HL-60 (cell line): ENCODE results near the gene TUBGCP6.

Experiments used
- POLR2AphosphoS5 ChIP-seq: IDR thresholded peaks from 2 replicates; pipeline ENCODE4 v1.6.1; 2012; ENCODE audit warnings: low read depth
- REST ChIP-seq: IDR thresholded peaks from 2 replicates; pipeline ENCODE4 v1.6.1; 2012; ENCODE audit warnings: low read depth; ENCODE audit not compliant: insufficient replicate concordance
- TF ChIP-seq, protein P1 (sequence below): IDR thresholded peaks from one replicate; pipeline ENCODE4 v1.5.1; 2011; ENCODE audit warnings: low read length, control low read depth, inconsistent platforms; ENCODE audit not compliant: insufficient read depth

DNA sequence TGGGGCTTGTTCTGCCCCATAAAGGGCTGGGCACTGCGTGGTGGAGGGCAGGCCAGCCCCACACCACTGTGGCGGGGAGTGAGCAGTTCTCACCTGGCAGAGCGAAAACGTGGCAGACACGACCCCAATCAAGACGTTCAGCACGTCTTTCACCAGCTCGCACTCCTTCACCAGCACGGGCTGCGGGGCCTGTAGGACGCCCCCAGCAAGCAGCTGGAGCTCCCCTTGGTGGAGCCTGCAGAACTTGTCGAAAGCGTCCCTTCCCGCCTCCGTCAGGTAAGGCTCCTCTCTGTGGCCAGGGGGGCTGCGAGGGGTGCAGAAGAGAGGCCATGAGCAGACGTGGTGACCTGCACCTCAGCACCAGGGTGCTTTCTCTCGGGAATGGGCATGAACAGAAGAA lies 11.6 kb downstream of the TUBGCP6 start:
- TF ChIP-seq, protein P1, sequence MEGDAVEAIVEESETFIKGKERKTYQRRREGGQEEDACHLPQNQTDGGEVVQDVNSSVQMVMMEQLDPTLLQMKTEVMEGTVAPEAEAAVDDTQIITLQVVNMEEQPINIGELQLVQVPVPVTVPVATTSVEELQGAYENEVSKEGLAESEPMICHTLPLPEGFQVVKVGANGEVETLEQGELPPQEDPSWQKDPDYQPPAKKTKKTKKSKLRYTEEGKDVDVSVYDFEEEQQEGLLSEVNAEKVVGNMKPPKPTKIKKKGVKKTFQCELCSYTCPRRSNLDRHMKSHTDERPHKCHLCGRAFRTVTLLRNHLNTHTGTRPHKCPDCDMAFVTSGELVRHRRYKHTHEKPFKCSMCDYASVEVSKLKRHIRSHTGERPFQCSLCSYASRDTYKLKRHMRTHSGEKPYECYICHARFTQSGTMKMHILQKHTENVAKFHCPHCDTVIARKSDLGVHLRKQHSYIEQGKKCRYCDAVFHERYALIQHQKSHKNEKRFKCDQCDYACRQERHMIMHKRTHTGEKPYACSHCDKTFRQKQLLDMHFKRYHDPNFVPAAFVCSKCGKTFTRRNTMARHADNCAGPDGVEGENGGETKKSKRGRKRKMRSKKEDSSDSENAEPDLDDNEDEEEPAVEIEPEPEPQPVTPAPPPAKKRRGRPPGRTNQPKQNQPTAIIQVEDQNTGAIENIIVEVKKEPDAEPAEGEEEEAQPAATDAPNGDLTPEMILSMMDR = no peak
- no peak for TF ChIP-seq POLR2AphosphoS5
- no peak for TF ChIP-seq REST
